Mesothelial cell of epicardium (in vitro differentiated cells): ENCODE data around the gene MYLK. TPM values are rescaled to one million over a fixed set of nuclear protein-coding genes. Genes with fewer than 3 reads are reported as not detected.

Experiments used
- DNase-seq, 2 experiments: peaks; one replicate each; pipeline ENCODE4 v3.0.0; 2021; ENCODE audit warnings: low spot score in 2 of 2; ENCODE audit not compliant: unreplicated experiment in 2 of 2
- H3K27ac Mint-ChIP-seq: 2 replicates; pipeline ENCODE4 v1.8.0; 2021; ENCODE audit warnings: mixed read lengths
- H3K27me3 Mint-ChIP-seq: 2 replicates; pipeline ENCODE4 v1.8.0; 2021; ENCODE audit warnings: low read depth, mixed read lengths
- H3K36me3 Mint-ChIP-seq: 2 replicates; pipeline ENCODE4 v1.8.0; 2021; ENCODE audit warnings: mixed read lengths
- H3K4me1 Mint-ChIP-seq: 2 replicates; pipeline ENCODE4 v1.8.0; 2021; ENCODE audit warnings: mixed read lengths
- H3K4me3 Mint-ChIP-seq: 2 replicates; pipeline ENCODE4 v1.8.0; 2021; ENCODE audit warnings: mild to moderate bottlenecking, moderate library complexity, mixed read lengths
- H3K9me3 Mint-ChIP-seq: 2 replicates; pipeline ENCODE4 v1.8.0; 2021; ENCODE audit warnings: mixed read lengths
- total RNA-seq: library from RNA; stranded (reverse); gene quantifications from 3 replicates; pipeline ENCODE4 v1.2.1, GENCODE V29; 2021
- TF ChIP-seq, protein P1 (sequence below): fragments of 200-600 bp; sonication (generic); IDR thresholded peaks from one replicate; pipeline ENCODE4 v1.5.0; 2021; ENCODE audit warnings: antibody characterized with exemption; ENCODE audit not compliant: unreplicated experiment

MYLK gene
- total RNA-seq, 1 donor from 2014 or later, result 14.3 TPM

DNA sequence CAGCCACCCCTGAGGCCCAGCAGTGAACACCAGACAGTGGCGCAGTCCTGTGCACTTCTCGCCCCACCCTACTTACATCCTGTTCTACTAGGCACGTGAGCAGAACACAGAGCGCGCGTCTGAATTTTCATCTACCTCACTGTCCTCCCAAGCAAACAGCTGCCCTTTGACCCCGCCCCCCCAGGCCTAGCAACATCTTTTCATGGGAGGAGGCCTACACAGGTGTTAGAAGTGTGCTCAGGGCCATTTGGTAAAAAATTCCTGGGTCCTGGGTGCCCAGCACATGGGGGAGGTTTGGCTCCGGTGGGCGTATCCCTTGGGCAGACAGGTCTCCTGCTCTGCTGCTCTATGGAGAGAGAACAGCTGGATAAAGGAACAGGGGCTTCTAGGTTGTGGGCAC, 95.0 kb downstream of the MYLK start:
- TF ChIP-seq, protein P1, sequence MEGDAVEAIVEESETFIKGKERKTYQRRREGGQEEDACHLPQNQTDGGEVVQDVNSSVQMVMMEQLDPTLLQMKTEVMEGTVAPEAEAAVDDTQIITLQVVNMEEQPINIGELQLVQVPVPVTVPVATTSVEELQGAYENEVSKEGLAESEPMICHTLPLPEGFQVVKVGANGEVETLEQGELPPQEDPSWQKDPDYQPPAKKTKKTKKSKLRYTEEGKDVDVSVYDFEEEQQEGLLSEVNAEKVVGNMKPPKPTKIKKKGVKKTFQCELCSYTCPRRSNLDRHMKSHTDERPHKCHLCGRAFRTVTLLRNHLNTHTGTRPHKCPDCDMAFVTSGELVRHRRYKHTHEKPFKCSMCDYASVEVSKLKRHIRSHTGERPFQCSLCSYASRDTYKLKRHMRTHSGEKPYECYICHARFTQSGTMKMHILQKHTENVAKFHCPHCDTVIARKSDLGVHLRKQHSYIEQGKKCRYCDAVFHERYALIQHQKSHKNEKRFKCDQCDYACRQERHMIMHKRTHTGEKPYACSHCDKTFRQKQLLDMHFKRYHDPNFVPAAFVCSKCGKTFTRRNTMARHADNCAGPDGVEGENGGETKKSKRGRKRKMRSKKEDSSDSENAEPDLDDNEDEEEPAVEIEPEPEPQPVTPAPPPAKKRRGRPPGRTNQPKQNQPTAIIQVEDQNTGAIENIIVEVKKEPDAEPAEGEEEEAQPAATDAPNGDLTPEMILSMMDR, result no peak
- Mint-ChIP-seq H3K9me3 (peaks cover 4% of the 10 kb centered on the region), H3K4me3 (no peak overlapping the region), H3K27ac (no peak overlapping the region), H3K4me1 (peaks cover 28% of the 10 kb centered on the region), H3K36me3 (no peaks in the 10 kb centered on the region), H3K27me3 (peaks cover 1% of the 10 kb centered on the region)
- DNase-seq, result no peak

DNA sequence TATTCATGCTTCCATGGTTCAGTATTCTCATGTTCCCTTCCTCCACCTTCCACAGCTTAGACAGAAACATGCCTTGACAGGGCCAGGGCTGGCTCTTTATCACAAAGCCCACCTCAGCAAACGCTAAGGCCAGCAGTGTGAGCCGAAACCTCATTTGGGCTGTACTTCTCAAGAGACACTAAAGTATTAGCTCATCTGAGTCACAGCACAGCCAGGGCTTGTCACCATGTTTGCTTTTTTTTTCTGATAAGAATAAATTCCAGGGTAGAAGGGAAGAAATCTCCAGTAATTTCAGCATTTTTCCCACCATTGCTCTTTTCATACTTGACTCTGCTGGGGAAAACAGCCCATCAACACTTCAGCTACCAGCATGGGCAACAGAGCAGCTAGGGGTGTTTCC, 95.4 kb downstream of the MYLK start:
- H3K4me3 Mint-ChIP-seq, result no peak overlapping the region
- TF ChIP-seq, protein P1, result no peak
- H3K36me3 Mint-ChIP-seq, result no peaks in the 10 kb centered on the region
- H3K4me1 Mint-ChIP-seq, result peaks cover 30% of the 10 kb centered on the region
- H3K27ac Mint-ChIP-seq, result peak overlapping the region; percentile 13
- no peak for DNase-seq
- H3K9me3 Mint-ChIP-seq, result peaks cover 4% of the 10 kb centered on the region
- H3K27me3 Mint-ChIP-seq, result no peaks in the 10 kb centered on the region

DNA sequence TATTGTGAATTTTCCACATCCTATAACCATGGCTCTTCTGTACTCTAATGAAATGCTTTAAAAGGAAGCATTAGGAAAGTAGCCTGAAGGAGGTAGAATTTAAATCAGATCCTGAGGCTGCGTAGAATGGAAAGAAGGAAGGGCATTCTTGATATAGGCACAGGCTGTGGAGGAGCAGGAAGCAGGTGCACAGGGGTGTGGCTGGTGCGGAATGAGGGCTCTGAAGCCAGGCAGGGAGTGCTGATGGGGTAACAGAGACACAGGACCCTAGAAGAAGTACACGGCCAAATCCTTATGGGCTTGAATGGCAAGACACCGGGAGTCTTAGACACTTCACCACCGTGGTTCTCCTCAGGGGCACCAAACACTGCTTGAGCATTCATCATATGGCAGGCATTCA, 97.0 kb downstream of the MYLK start:
- DNase-seq, result no peak
- H3K4me1 Mint-ChIP-seq, result peaks cover 32% of the 10 kb centered on the region
- H3K9me3 Mint-ChIP-seq, result peaks cover 4% of the 10 kb centered on the region
- no peaks in the 10 kb centered on the region for H3K36me3 Mint-ChIP-seq
- TF ChIP-seq, protein P1, result no peak
- no peak overlapping the region for H3K27ac Mint-ChIP-seq
- no peaks in the 10 kb centered on the region for H3K27me3 Mint-ChIP-seq
- H3K4me3 Mint-ChIP-seq, result no peak overlapping the region

DNA sequence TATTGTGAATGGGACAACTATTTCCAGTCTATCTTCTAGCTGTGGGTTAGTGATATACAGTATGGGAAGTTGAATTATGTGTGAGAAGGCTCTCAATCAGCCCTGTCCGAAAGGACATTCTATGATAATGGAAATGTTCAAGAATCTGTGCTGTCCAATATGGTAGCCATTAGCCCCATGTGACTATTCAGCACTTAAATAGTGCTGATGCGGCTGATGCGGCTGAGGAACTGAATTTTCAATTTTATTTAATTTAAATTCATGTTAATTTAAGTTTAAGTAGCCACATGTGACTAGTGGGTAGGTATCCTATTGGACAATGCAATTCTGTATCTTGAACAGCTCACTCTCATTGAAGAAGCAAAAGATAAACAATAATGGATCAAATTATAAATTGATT, 98.5 kb downstream of the MYLK start:
- Mint-ChIP-seq H3K4me3 (no peak overlapping the region), H3K9me3 (peaks cover 4% of the 10 kb centered on the region), H3K27me3 (peaks cover 2% of the 10 kb centered on the region), H3K27ac (no peak overlapping the region), H3K36me3 (no peaks in the 10 kb centered on the region), H3K4me1 (peaks cover 36% of the 10 kb centered on the region)
- no peak for DNase-seq
- TF ChIP-seq, protein P1, result no peak

DNA sequence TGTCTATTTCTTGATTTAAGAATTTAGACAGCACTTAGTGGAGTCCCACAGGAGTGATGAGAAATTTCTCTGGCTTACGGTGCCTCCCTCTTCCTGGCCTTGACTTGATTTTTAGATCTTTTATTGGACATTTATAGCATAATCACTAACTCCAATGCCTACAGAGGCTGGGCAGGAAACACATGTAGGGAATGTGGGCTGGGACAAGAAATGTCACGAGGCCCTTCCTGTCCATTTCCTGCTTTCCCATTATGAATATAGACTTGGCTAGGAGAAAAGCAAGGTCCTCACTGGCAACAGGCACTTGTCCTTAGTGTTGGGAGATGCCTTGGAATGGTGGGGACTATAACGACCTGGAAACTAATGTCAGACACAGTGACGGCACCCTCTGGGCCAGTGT, 100.3 kb downstream of the MYLK start:
- peaks cover 32% of the 10 kb centered on the region for H3K4me1 Mint-ChIP-seq
- H3K4me3 Mint-ChIP-seq, result no peak overlapping the region
- no peak for DNase-seq
- H3K27ac Mint-ChIP-seq, result no peak overlapping the region
- TF ChIP-seq, protein P1, result no peak
- no peaks in the 10 kb centered on the region for H3K36me3 Mint-ChIP-seq
- no peaks in the 10 kb centered on the region for H3K9me3 Mint-ChIP-seq
- H3K27me3 Mint-ChIP-seq, result peaks cover 2% of the 10 kb centered on the region
